Vagina (tissue), 2 donors: ENCODE data around the gene GKN2. TPM values are rescaled to one million over a fixed set of nuclear protein-coding genes. Genes with fewer than 3 reads are reported as not detected.
"Not testable (repeated sequence)": the region's sequence is repeated elsewhere in the genome, so short reads cannot be mapped to it uniquely, and the experiment has no call there.

ENCODE experiments used
- DNase-seq, 2 donors: peaks; one replicate each; pipeline ENCODE4 v3.0.0-alpha.2; 2017; ENCODE audit errors: extremely low spot score in 2 of 2
- H3K27ac ChIP-seq: fragments of 200-600 bp; sonication (generic); one replicate; pipeline ENCODE4 v1.5.1; 2019
- H3K27me3 ChIP-seq: fragments of 200-600 bp; sonication (generic); one replicate; pipeline ENCODE4 v1.5.1; 2019
- H3K36me3 ChIP-seq, 2 donors: fragments of 200-600 bp; sonication (generic); one replicate each; pipeline ENCODE4 v1.5.1; 2017 to 2019
- H3K4me1 ChIP-seq: fragments of 200-600 bp; sonication (generic); one replicate; pipeline ENCODE4 v1.5.1; 2019
- H3K4me3 ChIP-seq, 2 donors: fragments of 200-600 bp; sonication (generic); 1 replicate in 1 of 2; 2 replicates in 1 of 2; pipeline ENCODE4 v1.5.1; 2016 to 2019
- H3K9me3 ChIP-seq: fragments of 200-600 bp; sonication (generic); one replicate; pipeline ENCODE4 v1.5.1; 2019
- POLR2A ChIP-seq, 2 donors: fragments of 450-650 bp; IDR thresholded peaks; one replicate each; pipeline ENCODE4 v1.6.1; 2017; ENCODE audit warnings: antibody characterized with exemption in 2 of 2, mild to moderate bottlenecking in 2 of 2, moderate library complexity in 2 of 2
- POLR2AphosphoS5 ChIP-seq, 2 donors: sonication (generic); formaldehyde crosslinking; IDR thresholded peaks; one replicate each; pipeline ENCODE4 v1.9.0; 2017; ENCODE audit warnings: antibody characterized with exemption in 2 of 2, mild to moderate bottlenecking in 2 of 2, low read depth in 1 of 2; ENCODE audit not compliant: insufficient read depth in 1 of 2
- intact Hi-C: fragments of 100-400 bp; cut with DNase I; formaldehyde crosslinking; loops from one replicate; pipeline ENCODE4 v1.15.1; 2023
- total RNA-seq: library from RNA; depleted of rRNA; stranded (reverse); fragments of >200 nt; gene quantifications from one replicate; pipeline ENCODE4 v1.2.3, GENCODE V29; 2016
- TF ChIP-seq, protein P1 (sequence below), 3 experiments: fragments of 450-650 bp in 2 of 3; fragments of 200-600 bp in 1 of 3; sonication (generic) in 1 of 3; IDR thresholded peaks; one replicate each; pipeline ENCODE4 v1.5.1; 2017 to 2019; ENCODE audit warnings: antibody characterized with exemption in 3 of 3, mild to moderate bottlenecking in 2 of 3, moderate library complexity in 2 of 3

The GKN2 gene
- total RNA-seq, 1 donor from 2014 or later = not detected

DNA sequence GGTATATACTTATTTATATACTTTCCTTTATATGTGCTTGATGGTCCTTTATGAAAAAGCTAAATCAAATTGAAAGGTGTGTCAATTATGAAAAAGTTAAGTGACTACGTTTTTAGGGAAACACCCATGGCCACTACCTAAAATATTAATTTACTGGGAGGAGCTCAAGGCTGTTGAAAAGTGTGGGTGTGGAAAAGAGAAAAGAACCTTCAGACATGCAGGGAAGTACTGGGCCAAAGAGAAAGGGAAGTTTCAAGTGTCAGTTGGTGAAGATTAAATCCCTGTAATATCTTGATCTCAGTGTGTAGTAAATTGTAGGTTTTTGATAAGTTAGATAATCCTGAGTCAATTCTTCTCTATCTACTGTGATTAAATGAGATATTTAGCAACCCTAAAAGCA, 15.5 kb upstream of the GKN2 start:
- no peak for DNase-seq
- no peaks in the 10 kb centered on the region for H3K9me3 ChIP-seq
- H3K4me3 ChIP-seq = no peak overlapping the region
- no peaks in the 10 kb centered on the region for H3K27me3 ChIP-seq
- H3K27ac ChIP-seq = no peak overlapping the region
- no peaks in the 10 kb centered on the region for H3K36me3 ChIP-seq
- intact Hi-C loops = no loop called here
- no peaks in the 10 kb centered on the region for H3K4me1 ChIP-seq
- TF ChIP-seq, protein P1, sequence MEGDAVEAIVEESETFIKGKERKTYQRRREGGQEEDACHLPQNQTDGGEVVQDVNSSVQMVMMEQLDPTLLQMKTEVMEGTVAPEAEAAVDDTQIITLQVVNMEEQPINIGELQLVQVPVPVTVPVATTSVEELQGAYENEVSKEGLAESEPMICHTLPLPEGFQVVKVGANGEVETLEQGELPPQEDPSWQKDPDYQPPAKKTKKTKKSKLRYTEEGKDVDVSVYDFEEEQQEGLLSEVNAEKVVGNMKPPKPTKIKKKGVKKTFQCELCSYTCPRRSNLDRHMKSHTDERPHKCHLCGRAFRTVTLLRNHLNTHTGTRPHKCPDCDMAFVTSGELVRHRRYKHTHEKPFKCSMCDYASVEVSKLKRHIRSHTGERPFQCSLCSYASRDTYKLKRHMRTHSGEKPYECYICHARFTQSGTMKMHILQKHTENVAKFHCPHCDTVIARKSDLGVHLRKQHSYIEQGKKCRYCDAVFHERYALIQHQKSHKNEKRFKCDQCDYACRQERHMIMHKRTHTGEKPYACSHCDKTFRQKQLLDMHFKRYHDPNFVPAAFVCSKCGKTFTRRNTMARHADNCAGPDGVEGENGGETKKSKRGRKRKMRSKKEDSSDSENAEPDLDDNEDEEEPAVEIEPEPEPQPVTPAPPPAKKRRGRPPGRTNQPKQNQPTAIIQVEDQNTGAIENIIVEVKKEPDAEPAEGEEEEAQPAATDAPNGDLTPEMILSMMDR (IDR thresholded peaks at IDR 0.05) = no peak
- no peak for TF ChIP-seq POLR2AphosphoS5 (IDR thresholded peaks at IDR 0.05; ENCODE audit: insufficient read depth in 1 of 2, low read depth in 1 of 2)
- TF ChIP-seq POLR2A (IDR thresholded peaks at IDR 0.05) = no peak

- TF ChIP-seq POLR2AphosphoS5 (IDR thresholded peaks at IDR 0.05; ENCODE audit: insufficient read depth in 1 of 2, low read depth in 1 of 2) (no peak), POLR2A (IDR thresholded peaks at IDR 0.05) (no peak)
- TF ChIP-seq, protein P1 (IDR thresholded peaks at IDR 0.05) = no peak
- no peaks in the 10 kb centered on the region for H3K9me3 ChIP-seq
These were observed 11.6 kb upstream of the GKN2 start for GRCh38 chr2:68964282-68964681.

DNA sequence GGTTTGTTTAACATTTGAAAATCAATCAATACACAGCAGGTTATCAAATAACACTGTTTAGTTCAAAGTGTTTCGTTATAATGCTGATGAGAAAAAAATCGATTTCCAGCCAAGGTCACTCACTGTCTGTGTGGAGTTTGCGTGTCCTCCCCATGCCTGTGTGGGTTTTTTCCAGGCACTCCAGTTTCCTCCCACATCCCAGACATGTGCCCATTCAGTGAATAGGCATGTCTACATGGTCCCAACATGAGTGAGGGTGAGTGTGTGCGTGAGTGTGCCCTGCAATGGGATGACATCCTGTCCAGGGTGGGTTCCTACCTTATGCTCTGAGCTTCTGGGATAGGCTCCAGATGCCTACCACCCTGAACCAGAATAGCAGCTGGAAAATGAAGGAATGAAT, 8.7 kb upstream of the GKN2 start:
- intact Hi-C loops = no loop called here
- no peak overlapping the region for H3K4me3 ChIP-seq
- no peak for DNase-seq
- H3K4me1 ChIP-seq = no peaks in the 10 kb centered on the region
- H3K27me3 ChIP-seq = no peaks in the 10 kb centered on the region
- no peaks in the 10 kb centered on the region for H3K9me3 ChIP-seq
- H3K27ac ChIP-seq = no peak overlapping the region
- no peaks in the 10 kb centered on the region for H3K36me3 ChIP-seq
- TF ChIP-seq, protein P1 (IDR thresholded peaks at IDR 0.05) = no peak
- no peak for TF ChIP-seq POLR2AphosphoS5 (IDR thresholded peaks at IDR 0.05; ENCODE audit: insufficient read depth in 1 of 2, low read depth in 1 of 2)
- TF ChIP-seq POLR2A (IDR thresholded peaks at IDR 0.05) = no peak

More at GRCh38 chr2:68964282-68964681, 11.6 kb upstream of the GKN2 start:
- no peak for DNase-seq
- no peaks in the 10 kb centered on the region for H3K4me1 ChIP-seq
- H3K4me3 ChIP-seq = no peak overlapping the region
- no peaks in the 10 kb centered on the region for H3K36me3 ChIP-seq
- no peak overlapping the region for H3K27ac ChIP-seq
- no peaks in the 10 kb centered on the region for H3K27me3 ChIP-seq
- intact Hi-C loops = no loop called here

GRCh38 chr2:68959001-68959400, 6.3 kb upstream of the GKN2 start:
- Histone ChIP-seq H3K27ac (no peak overlapping the region), H3K9me3 (no peaks in the 10 kb centered on the region), H3K27me3 (no peaks in the 10 kb centered on the region), H3K4me3 (no peak overlapping the region), H3K4me1 (no peaks in the 10 kb centered on the region), H3K36me3 (no peaks in the 10 kb centered on the region)
- no peak for TF ChIP-seq POLR2AphosphoS5 (IDR thresholded peaks at IDR 0.05; ENCODE audit: insufficient read depth in 1 of 2, low read depth in 1 of 2)
- TF ChIP-seq, protein P1 (IDR thresholded peaks at IDR 0.05) = no peak
- no peak for TF ChIP-seq POLR2A (IDR thresholded peaks at IDR 0.05)
- intact Hi-C loops = no loop called here
- DNase-seq = no peak

- H3K4me1 ChIP-seq, H3K9me3 ChIP-seq, H3K27me3 ChIP-seq, intact Hi-C loops, H3K4me3 ChIP-seq, DNase-seq, H3K27ac ChIP-seq, H3K36me3 ChIP-seq: not testable (repeated sequence)
These were observed 2.7 kb upstream of the GKN2 start for GRCh38 chr2:68955432-68955831.

DNA sequence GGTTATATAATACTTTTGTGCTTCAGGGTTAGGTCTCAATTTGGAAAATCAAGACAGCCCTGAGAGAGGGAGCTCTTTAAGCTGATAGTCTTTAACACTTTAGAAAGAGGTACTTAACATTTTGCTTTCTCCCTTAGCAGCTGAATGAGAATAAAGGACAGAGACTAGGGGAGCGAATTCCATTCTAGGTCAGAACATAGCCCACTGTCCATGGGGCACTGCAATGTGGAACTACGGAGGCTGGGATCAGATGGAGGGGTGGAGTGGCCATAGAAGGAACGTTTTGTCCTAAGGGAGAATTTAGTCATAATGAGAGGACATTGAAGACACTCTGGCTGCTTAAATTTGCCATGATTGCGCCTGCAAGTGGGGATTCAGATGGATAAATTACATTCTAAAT, 794 bp downstream of the GKN2 start:
- Histone ChIP-seq H3K36me3 (no peaks in the 10 kb centered on the region), H3K4me3 (no peak overlapping the region), H3K4me1 (no peaks in the 10 kb centered on the region), H3K9me3 (no peaks in the 10 kb centered on the region), H3K27ac (no peak overlapping the region), H3K27me3 (no peaks in the 10 kb centered on the region)
- intact Hi-C loops = no loop called here
- no peak for DNase-seq
- TF ChIP-seq, protein P1 (IDR thresholded peaks at IDR 0.05) = no peak
- TF ChIP-seq POLR2AphosphoS5 (IDR thresholded peaks at IDR 0.05; ENCODE audit: insufficient read depth in 1 of 2, low read depth in 1 of 2) (no peak), POLR2A (IDR thresholded peaks at IDR 0.05) (no peak)
